Nucleus accumbens (tissue), 56 donors: ENCODE results near the gene RAD51AP2.
"Not testable (repeated sequence)": the region's sequence is repeated elsewhere in the genome, so short reads cannot be mapped to it uniquely, and the experiment has no call there.

ENCODE experiments used
- DNase-seq, 56 donors: peaks; one replicate each; lab custom pipeline; 2025; lab: John Stamatoyannopoulos, UW

The RAD51AP2 gene

DNA sequence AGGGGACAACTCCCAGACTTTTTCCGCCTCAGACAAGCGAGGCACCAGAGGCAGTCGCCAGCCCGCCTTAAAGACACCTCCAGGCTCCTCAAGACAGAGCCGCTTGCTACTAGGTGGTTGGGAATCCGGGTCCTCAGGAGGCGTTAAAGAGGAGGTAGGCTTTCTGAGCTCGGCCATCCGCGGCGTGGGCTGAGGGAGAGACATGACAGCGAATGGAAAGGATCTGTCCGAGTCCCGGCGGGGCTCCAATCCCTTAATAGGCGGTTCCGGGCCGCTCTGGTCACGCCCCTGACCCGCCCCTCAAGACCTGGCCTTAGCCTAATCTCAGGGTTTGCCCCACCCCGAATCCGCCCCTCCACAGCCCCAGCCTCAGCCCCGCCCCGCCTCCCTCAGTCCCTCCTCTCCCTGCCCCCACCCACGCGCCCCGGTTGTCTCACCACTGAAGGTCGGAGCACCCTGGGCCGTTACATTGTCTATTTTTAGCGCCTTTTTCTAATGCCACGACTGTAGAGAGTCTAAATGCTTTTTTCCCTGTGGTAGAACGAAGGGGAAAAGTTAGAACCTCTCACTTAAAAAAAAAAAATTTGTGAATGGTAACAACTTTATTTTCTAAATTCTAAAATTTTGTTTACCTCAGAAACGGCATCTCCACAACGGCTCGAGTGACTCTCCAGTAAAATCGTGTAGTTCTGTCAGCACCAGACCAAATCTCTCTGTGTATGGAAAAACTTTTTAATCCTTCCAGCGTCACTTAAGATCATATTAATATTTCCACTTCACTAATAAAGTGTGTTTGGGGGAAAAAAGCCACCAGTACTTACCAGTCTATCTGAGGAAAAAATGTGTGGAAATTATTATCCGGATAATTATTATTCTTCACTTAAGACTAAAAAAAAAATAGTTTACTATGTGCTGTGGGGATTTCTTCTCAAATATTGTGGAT, at the start of gene RAD51AP2:
Gene RAD51AP2 (minus strand): TSS at position 229 of the 943 bp plus-strand sequence. CDS start 25 bp downstream, at position 204.
- peak in 39 of 56 donors; percentile 6 to 78 (median 40) for DNase-seq

GRCh38 chr2:17565726-17566125, 47.5 kb upstream of the RAD51AP2 start:
- DNase-seq: not testable (repeated sequence)

DNA sequence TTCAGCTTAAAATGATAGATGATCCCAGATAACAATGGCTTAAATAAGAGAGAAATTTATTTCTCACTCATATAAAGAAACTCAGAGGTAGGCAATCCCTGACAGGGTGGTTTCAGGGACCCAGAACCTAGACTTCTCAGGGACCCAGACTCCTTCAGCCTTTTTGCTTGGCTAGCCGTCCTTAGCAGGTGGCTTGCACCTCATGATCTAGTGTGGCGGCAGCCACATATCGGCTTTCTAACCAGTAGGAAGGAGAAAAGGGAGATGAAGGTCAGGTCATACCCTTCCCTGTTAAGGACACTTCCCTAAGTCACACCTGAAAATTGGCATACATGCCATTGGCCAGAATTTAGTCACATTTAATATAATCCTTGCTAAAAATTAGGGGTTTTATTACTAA, 40.6 kb upstream of the RAD51AP2 start:
- DNase-seq: no peak

DNA sequence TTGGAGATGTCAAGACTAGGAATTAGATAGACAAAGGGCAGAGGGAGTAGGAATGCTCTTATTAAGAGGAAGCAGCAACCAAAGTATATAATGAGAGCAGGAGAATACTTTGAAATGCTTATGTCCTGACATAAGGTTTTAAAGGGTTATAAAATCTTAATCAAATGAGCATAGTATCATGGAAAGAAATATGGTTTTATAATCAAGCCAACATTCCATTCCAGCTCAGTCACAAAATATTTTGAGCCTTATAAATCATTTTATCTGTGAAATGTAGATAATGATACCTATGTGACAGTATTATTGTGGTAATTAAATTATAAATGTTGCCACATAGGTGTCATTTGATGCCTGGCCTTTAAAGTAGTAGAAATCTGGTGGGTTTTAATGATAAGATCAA, 39.8 kb upstream of the RAD51AP2 start:
- DNase-seq: no peak

- DNase-seq: no peak
Observed at GRCh38 chr2:17557596-17557995, 39.4 kb upstream of the RAD51AP2 start.

GRCh38 chr2:17555150-17555549, 36.9 kb upstream of the RAD51AP2 start:
- no peak for DNase-seq

DNA sequence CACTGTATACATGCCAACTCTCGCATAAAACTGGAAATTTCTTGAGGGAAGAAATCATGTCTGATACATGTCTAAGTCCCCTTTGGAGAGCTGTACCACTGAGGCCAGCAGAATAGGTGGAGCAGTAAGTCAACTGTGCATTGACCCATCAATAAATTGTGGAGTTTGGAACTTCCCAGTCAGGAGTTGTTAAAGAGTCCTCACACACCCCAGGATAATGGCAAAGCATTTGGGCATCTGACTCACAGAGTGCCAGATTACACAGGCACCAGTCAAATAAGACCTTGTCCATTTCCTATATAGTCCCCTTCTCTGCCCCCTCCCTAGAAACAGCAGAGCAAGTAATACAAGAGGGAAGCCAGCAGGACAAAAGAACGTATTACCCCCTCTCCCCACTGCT, 32.7 kb upstream of the RAD51AP2 start:
- DNase-seq: no peak

DNA sequence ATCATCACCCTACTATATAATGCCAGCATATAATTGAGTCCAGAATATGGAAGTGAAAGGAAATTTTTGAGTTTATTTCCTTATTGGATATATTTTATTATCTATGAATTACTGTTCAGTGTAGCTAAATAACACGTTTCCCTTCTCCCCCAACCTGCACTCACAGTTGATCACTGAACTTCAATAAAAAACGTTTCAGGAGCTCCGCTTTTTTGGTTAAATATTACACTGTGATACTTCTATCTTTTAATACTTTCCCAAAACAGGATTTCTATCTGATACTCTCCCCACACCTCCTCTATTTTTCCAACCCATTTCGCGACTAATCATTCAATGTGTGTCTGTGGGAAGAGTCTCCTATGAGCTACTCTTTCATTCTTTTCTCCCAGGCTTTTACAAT, 29.5 kb upstream of the RAD51AP2 start:
- no peak for DNase-seq

DNA sequence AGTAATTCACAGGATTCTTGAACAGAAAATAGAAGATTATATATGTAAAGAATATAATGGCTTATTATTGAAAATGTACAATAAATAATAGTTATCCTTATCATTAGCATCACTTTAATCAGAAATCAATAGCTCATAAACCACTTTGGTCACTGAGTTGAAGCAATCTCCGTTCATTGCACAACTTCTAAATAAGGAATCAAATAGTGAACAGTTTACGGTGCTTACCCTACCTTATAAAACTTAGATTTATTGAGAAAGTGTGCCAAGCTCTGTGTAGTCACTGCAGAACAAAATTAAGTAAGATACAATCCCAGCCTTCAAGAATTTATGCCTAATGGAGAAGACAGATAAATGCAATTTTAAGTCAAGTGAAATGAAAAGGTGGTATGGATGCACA, 29.0 kb upstream of the RAD51AP2 start:
- DNase-seq: no peak

- DNase-seq: no peak
Observed at GRCh38 chr2:17545680-17546613, 27.7 kb upstream of the RAD51AP2 start.

DNA sequence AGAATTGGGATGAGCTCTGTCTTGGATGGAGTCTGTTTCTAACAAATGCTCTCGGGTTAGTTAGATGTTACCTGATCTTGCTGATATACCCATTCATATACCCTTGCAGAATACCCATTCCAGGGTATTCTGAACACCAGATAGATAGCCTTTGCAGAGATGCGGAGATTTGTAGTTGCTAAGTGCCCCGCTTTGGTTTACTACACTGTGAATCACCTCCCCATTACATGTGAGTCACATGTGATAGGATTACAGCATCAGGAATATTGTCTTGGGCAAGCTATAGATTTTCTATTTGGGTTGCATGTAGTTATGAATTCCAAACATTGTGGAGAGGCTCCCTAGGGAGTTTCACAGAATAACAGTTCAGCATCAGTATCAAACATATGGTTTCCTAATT, 26.0 kb upstream of the RAD51AP2 start:
- no peak for DNase-seq

DNA sequence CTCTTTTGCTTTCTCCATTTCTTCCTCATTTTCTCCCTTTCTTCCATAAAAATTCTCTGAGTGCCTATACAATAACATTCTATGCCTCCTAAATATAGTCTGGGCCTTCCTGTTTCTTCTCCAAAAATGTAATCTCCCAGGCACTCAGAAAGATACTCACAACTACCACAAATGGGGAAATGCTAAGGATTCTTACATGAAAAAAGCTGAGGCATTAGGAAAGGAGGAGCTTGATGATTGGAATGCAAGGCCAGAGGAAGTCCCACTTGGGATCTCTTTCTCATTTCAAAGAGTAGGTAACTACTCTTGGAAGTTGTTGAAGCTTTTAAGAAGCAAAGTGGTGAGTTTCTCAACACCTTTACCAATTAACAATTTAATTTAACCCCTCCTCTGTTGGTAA, 25.6 kb upstream of the RAD51AP2 start:
- no peak for DNase-seq

DNA sequence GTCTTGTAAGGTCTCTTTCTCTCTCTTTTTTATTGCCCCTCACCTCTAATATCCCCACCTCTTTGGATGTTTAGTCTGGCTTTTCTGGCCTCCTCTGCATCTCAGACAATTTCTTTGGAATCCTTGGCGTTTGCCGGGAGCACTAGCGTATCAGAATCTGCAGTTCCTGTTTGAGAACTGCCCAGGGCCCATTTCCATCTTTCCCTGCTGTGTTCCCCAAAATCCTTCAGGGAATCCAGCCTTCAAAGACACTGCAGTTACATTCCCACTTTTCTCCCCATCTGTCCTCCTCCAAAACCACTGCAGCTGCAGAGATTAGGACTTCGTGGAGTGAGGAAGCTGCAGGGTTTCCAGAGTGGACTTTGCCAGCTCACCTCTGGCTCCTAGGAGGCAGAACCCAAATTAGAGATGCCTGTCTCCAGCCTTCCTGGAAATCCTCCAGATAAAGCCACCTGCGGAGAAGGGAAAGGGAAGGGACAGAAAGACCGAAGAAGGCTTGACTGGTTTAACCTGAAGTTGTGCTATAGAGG, 25.0 kb upstream of the RAD51AP2 start:
- DNase-seq: no peak

DNA sequence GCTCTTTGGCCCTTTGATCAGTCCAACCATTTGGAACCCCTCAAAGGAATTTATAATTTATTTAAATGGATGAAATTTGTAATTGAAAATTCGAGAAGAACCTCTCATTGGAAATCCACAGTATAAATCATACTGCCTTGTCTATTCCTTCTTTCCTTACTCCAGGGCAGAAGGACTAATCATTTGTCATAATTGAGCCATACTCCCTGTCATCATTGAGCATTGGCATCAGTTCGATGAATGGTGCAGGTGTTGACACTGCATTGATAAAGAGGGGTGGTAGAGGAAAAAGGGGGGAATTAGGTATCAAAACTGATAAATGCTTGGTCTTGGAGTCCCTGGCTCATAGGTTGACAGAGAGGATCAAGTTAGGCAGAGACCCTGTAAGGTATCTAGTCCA, 24.2 kb upstream of the RAD51AP2 start:
- DNase-seq: no peak

GRCh38 chr2:17541531-17541950, 23.3 kb upstream of the RAD51AP2 start:
- peak in 1 of 56 donors; percentile 8 for DNase-seq

- no peak for DNase-seq
Observed at GRCh38 chr2:17540813-17541530, 22.7 kb upstream of the RAD51AP2 start.

DNA sequence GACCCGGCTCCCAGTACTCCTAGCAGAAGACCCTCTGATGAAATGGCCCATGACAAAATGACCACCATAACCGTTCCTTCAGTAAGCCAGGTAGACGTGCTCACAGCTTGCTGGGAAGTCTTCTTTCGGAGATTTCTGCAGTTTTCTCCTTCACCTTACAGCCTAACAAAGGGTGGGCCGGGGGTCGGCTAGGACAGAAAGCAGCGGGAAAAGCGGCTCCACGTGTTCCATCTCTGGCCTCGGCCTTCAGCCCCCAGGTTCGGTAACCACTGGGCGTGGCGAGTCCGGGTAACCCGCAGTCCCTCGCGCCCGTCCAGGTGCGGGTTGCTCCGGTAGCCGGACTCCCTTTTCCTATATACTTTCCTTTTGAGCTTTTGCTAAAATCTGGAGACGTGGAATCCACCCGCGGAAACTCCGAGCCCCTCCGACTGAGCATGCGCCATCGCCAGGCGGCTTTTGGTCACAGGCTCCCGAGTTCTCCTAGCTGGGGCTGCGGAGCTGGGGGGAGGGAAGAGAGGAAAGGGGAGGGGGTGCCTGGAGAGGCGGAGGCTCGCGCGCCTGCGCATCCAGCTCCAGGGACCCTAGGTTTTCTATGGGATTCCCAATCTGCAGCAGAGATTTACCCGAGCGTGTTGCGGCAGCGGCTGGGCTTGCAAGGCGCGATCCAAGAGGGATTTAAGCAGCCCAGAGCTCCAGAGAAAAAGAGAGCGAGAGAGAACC, 22.0 kb upstream of the RAD51AP2 start, which contains the start of gene VSNL1:
Gene VSNL1 (plus strand): TSS at position 604 of the 720 bp plus-strand sequence. CDS start 51,379 bp downstream, outside the sequence.
- DNase-seq: peak in 52 of 56 donors; percentile 5 to 92 (median 66)

DNA sequence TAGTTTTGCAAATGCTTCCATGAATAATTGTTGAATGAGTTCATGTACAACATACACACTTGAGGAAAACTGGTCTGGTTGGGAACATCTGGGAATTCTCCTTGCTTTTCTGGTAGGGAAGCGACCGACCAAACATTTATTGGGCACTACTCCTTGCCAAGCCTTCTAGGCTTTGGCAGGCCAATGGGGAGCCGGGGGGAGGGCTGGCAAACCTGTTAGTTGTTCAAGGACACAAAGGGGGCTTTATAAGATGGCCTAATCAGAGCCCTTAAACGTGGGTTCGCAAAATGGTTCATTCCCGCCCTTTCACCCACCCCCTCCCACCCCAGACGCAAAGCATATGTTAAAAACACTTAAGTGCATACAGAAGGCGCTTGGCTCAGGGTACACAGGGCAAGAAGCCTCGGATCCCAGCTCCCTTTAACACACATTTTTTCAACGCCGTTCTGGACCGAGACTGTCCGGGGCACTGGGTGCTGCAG, 21.4 kb upstream of the RAD51AP2 start:
- peak in 3 of 56 donors; percentile 1 to 20 (median 15) for DNase-seq
